MCF 10A (cell line): ENCODE data around the gene DYNLL2. TPM values are rescaled to one million over a fixed set of nuclear protein-coding genes. Genes with fewer than 3 reads are reported as not detected.
"Not testable (repeated sequence)": the region's sequence is repeated elsewhere in the genome, so short reads cannot be mapped to it uniquely, and the experiment has no call there.

Source experiments
- BruUV-seq: library from RNA; stranded (reverse); fragments of 400-500 nt; replicated peaks from 2 replicates; lab custom pipeline; 2021; lab: Mats Ljungman, UMichigan
- CTCF ChIA-PET: fragments of 300-600 bp; sonication (Branson Sonifier 250); formaldehyde crosslinking; extraction: SDS; loops from one replicate; lab custom pipeline; 2021; ENCODE audit warnings: antibody characterized with exemption, inconsistent platforms; lab: Yijun Ruan, JAX
- POLR2A ChIA-PET: fragments of 300-600, 350-650 bp; sonication (Branson Sonifier 250); formaldehyde crosslinking; extraction: SDS; loops from one replicate; lab custom pipeline; 2020; ENCODE audit warnings: antibody characterized with exemption, inconsistent platforms; lab: Yijun Ruan, JAX
- DNase-seq: peaks from one replicate; pipeline ENCODE4 v3.0.0-alpha.2; 2018; ENCODE audit not compliant: unreplicated experiment
- H3K27ac Mint-ChIP-seq: one replicate; pipeline ENCODE4 v1.8.0; 2022; ENCODE audit warnings: mild to moderate bottlenecking, low read depth, mixed read lengths; ENCODE audit not compliant: unreplicated experiment
- H3K27me3 Mint-ChIP-seq: one replicate; pipeline ENCODE4 v1.8.0; 2022; ENCODE audit warnings: mixed read lengths; ENCODE audit not compliant: insufficient read depth, unreplicated experiment
- H3K36me3 Mint-ChIP-seq: one replicate; pipeline ENCODE4 v1.8.0; 2022; ENCODE audit warnings: mild to moderate bottlenecking, moderate library complexity, mixed read lengths; ENCODE audit not compliant: insufficient read depth, unreplicated experiment
- H3K4me1 Mint-ChIP-seq: one replicate; pipeline ENCODE4 v1.8.0; 2022; ENCODE audit warnings: mixed read lengths; ENCODE audit not compliant: insufficient read depth, unreplicated experiment
- H3K4me3 Mint-ChIP-seq: one replicate; pipeline ENCODE4 v1.8.0; 2022; ENCODE audit warnings: mild to moderate bottlenecking, moderate library complexity, mixed read lengths; ENCODE audit not compliant: unreplicated experiment
- H3K9me3 Mint-ChIP-seq: one replicate; pipeline ENCODE4 v1.8.0; 2022; ENCODE audit warnings: mixed read lengths; ENCODE audit not compliant: unreplicated experiment
- intact Hi-C: fragments of 100-400 bp; cut with micrococcal nuclease; formaldehyde crosslinking; loops from 2 replicates; pipeline ENCODE4 v1.14.1; 2022
- total RNA-seq: library from RNA; stranded (reverse); gene quantifications from 2 replicates; pipeline ENCODE4 v1.2.3, GENCODE V29; 2022
- TF ChIP-seq, protein P1 (sequence below): fragments of 200-600 bp; IDR thresholded peaks from one replicate; pipeline ENCODE4 v1.8.0; 2022; ENCODE audit warnings: antibody characterized with exemption, mild to moderate bottlenecking; ENCODE audit not compliant: unreplicated experiment

DYNLL2 gene
- total RNA-seq, 1 experiment from 2014 or later, result 15.5 TPM

DNA sequence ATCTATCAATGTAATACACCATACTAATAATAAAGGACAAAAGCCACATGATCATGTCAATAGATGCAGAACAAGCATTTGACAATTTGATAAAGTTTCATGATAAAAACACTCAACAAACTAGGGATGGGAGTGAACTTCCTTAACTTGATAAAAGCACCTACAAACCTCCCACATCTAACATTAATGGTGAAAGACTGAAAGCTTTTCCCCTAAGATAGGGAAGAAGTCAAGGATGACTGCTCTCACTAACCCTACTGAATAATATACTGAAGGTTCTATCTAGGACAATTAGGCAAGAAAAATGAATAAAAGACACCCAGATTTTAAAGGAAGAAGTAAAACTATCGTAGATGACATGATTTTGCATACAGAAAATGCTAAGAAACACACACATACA, 10.4 kb upstream of the DYNLL2 start:
- TF ChIP-seq, protein P1, sequence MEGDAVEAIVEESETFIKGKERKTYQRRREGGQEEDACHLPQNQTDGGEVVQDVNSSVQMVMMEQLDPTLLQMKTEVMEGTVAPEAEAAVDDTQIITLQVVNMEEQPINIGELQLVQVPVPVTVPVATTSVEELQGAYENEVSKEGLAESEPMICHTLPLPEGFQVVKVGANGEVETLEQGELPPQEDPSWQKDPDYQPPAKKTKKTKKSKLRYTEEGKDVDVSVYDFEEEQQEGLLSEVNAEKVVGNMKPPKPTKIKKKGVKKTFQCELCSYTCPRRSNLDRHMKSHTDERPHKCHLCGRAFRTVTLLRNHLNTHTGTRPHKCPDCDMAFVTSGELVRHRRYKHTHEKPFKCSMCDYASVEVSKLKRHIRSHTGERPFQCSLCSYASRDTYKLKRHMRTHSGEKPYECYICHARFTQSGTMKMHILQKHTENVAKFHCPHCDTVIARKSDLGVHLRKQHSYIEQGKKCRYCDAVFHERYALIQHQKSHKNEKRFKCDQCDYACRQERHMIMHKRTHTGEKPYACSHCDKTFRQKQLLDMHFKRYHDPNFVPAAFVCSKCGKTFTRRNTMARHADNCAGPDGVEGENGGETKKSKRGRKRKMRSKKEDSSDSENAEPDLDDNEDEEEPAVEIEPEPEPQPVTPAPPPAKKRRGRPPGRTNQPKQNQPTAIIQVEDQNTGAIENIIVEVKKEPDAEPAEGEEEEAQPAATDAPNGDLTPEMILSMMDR, result no peak
- H3K36me3 Mint-ChIP-seq, result no peaks in the 10 kb centered on the region
- ChIA-PET CTCF (no interaction called here), POLR2A (no interaction called here)
- H3K4me3 Mint-ChIP-seq, result no peak overlapping the region
- no peaks in the 10 kb centered on the region for H3K4me1 Mint-ChIP-seq
- H3K27ac Mint-ChIP-seq, result no peak overlapping the region
- H3K27me3 Mint-ChIP-seq, result peaks cover 66% of the 10 kb centered on the region
- intact Hi-C loops, result no loop called here
- H3K9me3 Mint-ChIP-seq, result no peaks in the 10 kb centered on the region
- no TSS peak for BruUV-seq
- DNase-seq, result no peak

DNA sequence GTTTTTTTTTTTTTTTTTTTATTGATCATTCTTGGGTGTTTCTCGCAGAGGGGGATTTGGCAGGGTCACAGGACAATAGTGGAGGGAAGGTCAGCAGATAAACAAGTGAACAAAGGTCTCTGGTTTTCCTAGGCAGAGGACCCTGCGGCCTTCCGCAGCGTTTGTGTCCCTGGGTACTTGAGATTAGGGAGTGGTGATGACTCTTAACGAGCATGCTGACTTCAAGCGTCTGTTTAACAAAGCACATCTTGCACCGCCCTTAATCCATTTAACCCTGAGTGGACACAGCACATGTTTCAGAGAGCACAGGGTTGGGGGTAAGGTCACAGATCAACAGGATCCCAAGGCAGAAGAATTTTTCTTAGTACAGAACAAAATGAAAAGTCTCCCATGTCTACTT, 10.0 kb upstream of the DYNLL2 start:
- H3K4me3 Mint-ChIP-seq, H3K27ac Mint-ChIP-seq, intact Hi-C loops, POLR2A ChIA-PET, BruUV-seq, H3K4me1 Mint-ChIP-seq, DNase-seq, H3K36me3 Mint-ChIP-seq, CTCF ChIA-PET, H3K9me3 Mint-ChIP-seq: not testable (repeated sequence)
- peaks cover 66% of the 10 kb centered on the region for H3K27me3 Mint-ChIP-seq

DNA sequence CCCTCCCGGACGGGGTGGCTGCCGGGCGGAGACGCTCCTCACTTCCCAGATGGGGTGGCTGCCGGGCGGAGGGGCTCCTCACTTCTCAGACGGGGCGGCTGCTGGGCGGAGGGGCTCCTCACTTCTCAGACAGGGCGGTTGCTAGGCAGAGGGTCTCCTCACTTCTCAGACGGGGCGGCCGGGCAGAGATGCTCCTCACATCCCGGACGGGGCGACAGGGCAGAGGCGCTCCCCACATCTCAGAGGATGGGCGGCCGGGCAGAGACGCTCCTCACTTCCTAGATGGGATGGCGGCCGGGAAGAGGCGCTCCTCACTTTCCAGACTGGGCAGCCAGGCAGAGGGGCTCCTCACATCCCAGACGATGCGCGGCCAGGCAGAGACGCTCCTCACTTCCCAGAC, 8.8 kb upstream of the DYNLL2 start:
- H3K27ac Mint-ChIP-seq, BruUV-seq, H3K36me3 Mint-ChIP-seq, intact Hi-C loops, DNase-seq, H3K9me3 Mint-ChIP-seq, POLR2A ChIA-PET, H3K4me1 Mint-ChIP-seq, H3K4me3 Mint-ChIP-seq, CTCF ChIA-PET: not testable (repeated sequence)
- peaks cover 66% of the 10 kb centered on the region for H3K27me3 Mint-ChIP-seq

DNA sequence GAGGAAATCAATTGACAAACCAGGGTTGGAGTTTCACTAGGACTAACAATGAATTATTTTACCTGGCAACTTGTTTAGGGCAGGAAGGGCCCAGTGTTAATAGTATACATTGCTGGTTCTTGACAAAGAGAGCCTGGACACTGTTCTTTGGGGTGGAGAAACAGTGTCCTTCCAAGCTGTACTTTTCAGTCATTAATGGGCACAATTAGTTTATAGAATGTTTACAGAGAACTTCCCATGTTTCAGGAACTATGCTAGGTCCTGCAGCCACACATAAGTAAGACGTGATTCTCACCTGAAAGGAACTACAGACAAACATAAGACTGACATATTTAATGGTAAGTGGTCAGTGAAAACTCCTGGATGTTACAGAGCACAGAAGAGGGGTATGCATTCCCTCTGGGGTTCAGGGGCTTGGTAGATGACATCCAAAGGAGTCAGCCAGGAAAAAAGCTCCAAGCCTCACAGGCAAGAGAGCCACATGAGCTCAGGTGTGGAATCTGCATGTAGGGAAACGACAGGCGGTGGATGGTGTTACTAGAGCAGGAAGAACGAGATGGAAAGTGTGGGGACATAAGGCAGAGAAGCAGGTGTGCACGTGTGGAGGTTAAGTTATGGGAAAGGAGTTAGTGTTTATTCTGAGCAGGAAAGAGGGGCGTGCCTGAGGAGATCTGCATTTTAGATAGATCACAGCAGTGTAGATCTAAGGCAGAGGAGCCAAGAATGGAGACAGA, 3.8 kb upstream of the DYNLL2 start:
- Mint-ChIP-seq H3K9me3 (no peaks in the 10 kb centered on the region), H3K36me3 (no peaks in the 10 kb centered on the region), H3K27ac (no peak overlapping the region), H3K4me3 (no peak overlapping the region), H3K27me3 (peaks cover 55% of the 10 kb centered on the region), H3K4me1 (no peaks in the 10 kb centered on the region)
- BruUV-seq, result no TSS peak
- CTCF ChIA-PET, result no interaction called here
- intact Hi-C loops, result loop anchor here (10.0 kb wide), 1 partner anchor 225 kb away; the partner anchor contains the start of gene MRPS23
- TF ChIP-seq, protein P1, result no peak
- POLR2A ChIA-PET, result no interaction called here
- DNase-seq, result no peak

DNA sequence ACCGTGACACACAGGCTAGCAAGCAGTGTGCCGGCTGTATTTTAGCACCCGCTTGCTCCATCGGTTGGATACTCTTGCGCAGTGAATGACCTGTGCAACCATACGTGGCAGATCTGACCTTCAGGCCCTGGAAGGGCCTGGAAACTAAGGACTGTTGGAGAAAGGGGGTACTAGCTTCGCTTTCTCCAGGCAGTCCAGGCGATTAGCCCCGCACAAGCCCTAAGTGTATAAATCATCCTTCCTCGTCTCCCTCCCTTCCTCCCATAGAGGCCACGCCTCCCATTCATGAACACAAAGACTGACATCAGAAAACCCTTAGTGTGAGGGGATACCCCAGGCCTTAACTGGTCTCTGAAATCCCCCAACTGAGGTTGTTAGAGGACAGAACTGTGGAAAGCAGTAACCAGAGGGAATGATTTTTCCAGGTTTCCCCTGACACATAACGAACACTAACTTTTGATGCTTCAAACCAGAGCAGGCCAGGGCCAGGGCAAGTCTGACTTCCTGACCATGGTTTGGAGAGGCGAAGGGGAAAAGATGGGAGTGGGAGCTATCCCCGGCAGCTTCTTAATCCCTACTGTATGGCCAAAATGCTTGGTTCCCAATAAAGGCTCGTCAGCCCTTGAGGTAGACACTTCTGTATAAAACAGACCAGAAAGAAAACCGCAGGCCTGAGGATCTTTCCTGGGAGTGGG, 1.4 kb upstream of the DYNLL2 start:
- no peak for DNase-seq
- intact Hi-C loops, result loop anchor here (10.0 kb wide), 1 partner anchor 227 kb away; the partner anchor contains the start of gene MRPS23
- Mint-ChIP-seq H3K27me3 (peaks cover 41% of the 10 kb centered on the region), H3K9me3 (no peaks in the 10 kb centered on the region), H3K4me3 (no peak overlapping the region), H3K4me1 (peaks cover 6% of the 10 kb centered on the region), H3K36me3 (peaks cover 9% of the 10 kb centered on the region), H3K27ac (no peak overlapping the region)
- ChIA-PET POLR2A (interaction anchor here (0.8 to 6.1 kb wide), 3 partner anchors 10 to 75 kb away, joined by 3 to 40 read pairs (median 3); partner anchors contain the start of gene SRSF1), CTCF (interaction anchor here (1.0 kb wide), 1 partner anchor 82 kb away, joined by 4 read pairs; no protein-coding TSS in a partner anchor)
- BruUV-seq, result no TSS peak
- TF ChIP-seq, protein P1, result no peak
